GM23248 (cell line): ENCODE results near the gene PTTG1. TPM values are rescaled to one million over a fixed set of nuclear protein-coding genes. Genes with fewer than 3 reads are reported as not detected.
A peak's percentile ranks its signal among the peaks of the same experiment; 100 is the strongest.

Source experiments
- DNase-seq: peaks from one replicate; pipeline ENCODE4 v3.0.0-alpha.2; 2015
- H2AFZ ChIP-seq: fragments of 200-600 bp; sonication (generic); 2 replicates; pipeline ENCODE4 v1.6.1; 2016; ENCODE audit warnings: antibody characterized with exemption
- H3F3A ChIP-seq: fragments of 200-600 bp; sonication (generic); 2 replicates; pipeline ENCODE4 v1.6.1; 2016; ENCODE audit warnings: mild to moderate bottlenecking, antibody characterized with exemption, mixed run types; ENCODE audit not compliant: insufficient read depth
- H3K27ac ChIP-seq: fragments of 200-600 bp; sonication (generic); 2 replicates; pipeline ENCODE4 v1.5.1; 2016; ENCODE audit warnings: mild to moderate bottlenecking
- H3K27me3 ChIP-seq: fragments of 200-600 bp; sonication (generic); replicated peaks from 2 replicates; pipeline ENCODE4 v1.6.1; 2016; ENCODE audit warnings: mild to moderate bottlenecking; ENCODE audit not compliant: insufficient read depth
- H3K36me3 ChIP-seq: fragments of 200-600 bp; sonication (generic); 2 replicates; pipeline ENCODE4 v1.6.1; 2016; ENCODE audit warnings: low read depth, mild to moderate bottlenecking
- H3K4me1 ChIP-seq: fragments of 200-600 bp; sonication (generic); 2 replicates; pipeline ENCODE4 v1.6.1; 2016; ENCODE audit warnings: mild to moderate bottlenecking; ENCODE audit not compliant: insufficient read depth
- H3K4me2 ChIP-seq: fragments of 200-600 bp; sonication (generic); one replicate; pipeline ENCODE4 v1.6.1; 2016; ENCODE audit warnings: mild to moderate bottlenecking; ENCODE audit not compliant: unreplicated experiment
- H3K4me3 ChIP-seq: fragments of 200-600 bp; sonication (generic); 2 replicates; pipeline ENCODE4 v1.5.1; 2016; ENCODE audit warnings: mild to moderate bottlenecking
- H3K79me2 ChIP-seq: fragments of 200-600 bp; sonication (generic); 2 replicates; pipeline ENCODE4 v1.6.1; 2016; ENCODE audit warnings: mild to moderate bottlenecking; ENCODE audit not compliant: insufficient read depth
- H3K9ac ChIP-seq: fragments of 200-600 bp; sonication (generic); 2 replicates; pipeline ENCODE4 v1.6.1; 2016; ENCODE audit warnings: mild to moderate bottlenecking
- H3K9me2 ChIP-seq: fragments of 200-600 bp; sonication (generic); 2 replicates; pipeline ENCODE4 v1.6.1; 2016; ENCODE audit warnings: mixed run types, mild to moderate bottlenecking, moderate library complexity; ENCODE audit not compliant: insufficient read depth
- H3K9me3 ChIP-seq: fragments of 200-600 bp; sonication (generic); one replicate; pipeline ENCODE4 v1.6.1; 2017; ENCODE audit warnings: low read depth
- H4K20me1 ChIP-seq: fragments of 200-600 bp; sonication (generic); 2 replicates; pipeline ENCODE4 v1.6.0; 2016; ENCODE audit not compliant: insufficient read depth
- EZH2 ChIP-seq: fragments of 200-600 bp; sonication (generic); IDR thresholded peaks from 2 replicates; pipeline ENCODE4 v1.6.1; 2018; ENCODE audit warnings: antibody characterized with exemption, mild to moderate bottlenecking; ENCODE audit not compliant: insufficient read depth, poor library complexity, severe bottlenecking
- EZH2phosphoT487 ChIP-seq: fragments of 200-600 bp; sonication (generic); IDR thresholded peaks from 2 replicates; pipeline ENCODE4 v1.6.1; 2018; ENCODE audit warnings: antibody characterized with exemption, moderate library complexity, mild to moderate bottlenecking, low read depth; ENCODE audit not compliant: insufficient read depth
- WGBS, 2 experiments: methylation state at CpG; one replicate each; pipeline ENCODE4 v1.1.6; 2015 to 2017; ENCODE audit warnings: low lambda C conversion rate in 2 of 2, low coverage in 1 of 2; ENCODE audit errors: missing lambda C conversion rate in 2 of 2; 5-methylcytosine and 5-hydroxymethylcytosine counted together
- in situ Hi-C: fragments of 300-500 bp; cut with MboI; formaldehyde crosslinking; loops from 2 replicates; pipeline ENCODE4 v1.15.0; 2020
- polyA plus RNA-seq: library from polyadenylated mRNA; unstranded; fragments of >200 nt; fragmentation: Nextera tagmentation; extraction: Ambion mirVana; gene quantifications from 2 replicates; pipeline ENCODE4 v1.2.1, GENCODE V29; 2016
- total RNA-seq: library from RNA; depleted of rRNA; stranded (reverse); fragments of >200 nt; shearing (Covaris generic); gene quantifications from 2 replicates; pipeline ENCODE4 v1.2.3, GENCODE V29; 2014

Gene PTTG1
- total and polyA plus RNA-seq, 2 experiments from 2014 or later, result 49.0 to 96.0 TPM

GRCh38 chr5:160466116-160466515, 44.5 kb downstream of the PTTG1 start:
- DNase-seq, result no peak
- no peaks in the 10 kb centered on the region for H3K36me3 ChIP-seq
- H3K9me2 ChIP-seq, result no peaks in the 10 kb centered on the region
- no peaks in the 10 kb centered on the region for H3K9me3 ChIP-seq
- in situ Hi-C loops, result no loop called here
- peaks cover 23% of the 10 kb centered on the region for H3F3A ChIP-seq
- no peak overlapping the region for H3K4me3 ChIP-seq
- H3K79me2 ChIP-seq, result no peaks in the 10 kb centered on the region
- no peak overlapping the region for H3K4me2 ChIP-seq
- WGBS, 2 experiments, result 95 to 96% methylated on average over 5 of the region's 5 CpGs
- no peaks in the 10 kb centered on the region for H3K27me3 ChIP-seq
- no peak overlapping the region for H3K27ac ChIP-seq
- no peaks in the 10 kb centered on the region for H4K20me1 ChIP-seq
- peaks cover 27% of the 10 kb centered on the region for H3K4me1 ChIP-seq
- no peak overlapping the region for H2AFZ ChIP-seq
- no peak for TF ChIP-seq EZH2phosphoT487
- no peak for TF ChIP-seq EZH2
- H3K9ac ChIP-seq, result no peak overlapping the region

- Histone ChIP-seq H3K36me3 (no peaks in the 10 kb centered on the region), H3K79me2 (no peaks in the 10 kb centered on the region), H3K4me1 (peaks cover 31% of the 10 kb centered on the region), H3K4me3 (peak overlapping the region; percentile 63), H3K27me3 (no peaks in the 10 kb centered on the region), H3K4me2 (peak overlapping the region; percentile 81), H2AFZ (peak overlapping the region; percentile 81), H4K20me1 (no peaks in the 10 kb centered on the region), H3K9ac (peak overlapping the region; percentile 30), H3F3A (peaks cover 23% of the 10 kb centered on the region), H3K9me2 (no peaks in the 10 kb centered on the region), H3K9me3 (no peaks in the 10 kb centered on the region), H3K27ac (peak overlapping the region; percentile 11; the same call in 1 of the 2 replicates)
- no peak for DNase-seq
- no peak for TF ChIP-seq EZH2phosphoT487
- TF ChIP-seq EZH2, result no peak
- in situ Hi-C loops, result no loop called here
- 76 to 85% methylated on average over 9 of the region's 9 CpGs for WGBS, 2 experiments
Measured at GRCh38 chr5:160466889-160467554, 45.4 kb downstream of the PTTG1 start.

- H3K27ac ChIP-seq, result peak overlapping the region; percentile 11; the same call in 1 of the 2 replicates
- 5% methylated on average over 29 of the region's 29 CpGs for WGBS, 2 experiments
- no peaks in the 10 kb centered on the region for H3K27me3 ChIP-seq
- H2AFZ ChIP-seq, result peak overlapping the region; percentile 81
- H3K4me2 ChIP-seq, result peak overlapping the region; percentile 81
- peaks cover 31% of the 10 kb centered on the region for H3K4me1 ChIP-seq
- H3K79me2 ChIP-seq, result no peaks in the 10 kb centered on the region
- peak overlapping the region; percentile 63 for H3K4me3 ChIP-seq
- H4K20me1 ChIP-seq, result no peaks in the 10 kb centered on the region
- DNase-seq, result peak; percentile 67
- H3K9ac ChIP-seq, result peak overlapping the region; percentile 30
- no peaks in the 10 kb centered on the region for H3K36me3 ChIP-seq
- TF ChIP-seq EZH2phosphoT487, result no peak
- H3F3A ChIP-seq, result peaks cover 23% of the 10 kb centered on the region
- in situ Hi-C loops, result no loop called here
- H3K9me2 ChIP-seq, result no peaks in the 10 kb centered on the region
- no peaks in the 10 kb centered on the region for H3K9me3 ChIP-seq
Measured at GRCh38 chr5:160467555-160468362, 46.1 kb downstream of the PTTG1 start.

GRCh38 chr5:160468363-160468975, 46.8 kb downstream of the PTTG1 start:
- TF ChIP-seq EZH2 (no peak), EZH2phosphoT487 (no peak)
- Histone ChIP-seq H2AFZ (peak overlapping the region; percentile 81), H3K27me3 (no peaks in the 10 kb centered on the region), H3K36me3 (no peaks in the 10 kb centered on the region), H3K9me3 (no peaks in the 10 kb centered on the region), H3K4me2 (peak overlapping the region; percentile 81), H4K20me1 (no peaks in the 10 kb centered on the region), H3K9ac (no peak overlapping the region), H3K79me2 (no peaks in the 10 kb centered on the region), H3F3A (peaks cover 20% of the 10 kb centered on the region), H3K4me3 (peak overlapping the region; percentile 63), H3K4me1 (peaks cover 29% of the 10 kb centered on the region), H3K27ac (no peak overlapping the region), H3K9me2 (no peaks in the 10 kb centered on the region)
- 24 to 29% methylated on average over 3 of the region's 3 CpGs for WGBS, 2 experiments
- in situ Hi-C loops, result no loop called here
- no peak for DNase-seq
